Stimulated activated effector memory CD8-positive, alpha-beta T cell treated with anti-CD3 and anti-CD28 coated beads, Interleukin-12 subunit alpha, Interleukin-12 subunit beta, amount 100 ng/mL, for 72 hours (primary cell): ENCODE results near the gene A4GALT.
"Not testable (repeated sequence)": the region's sequence is repeated elsewhere in the genome, so short reads cannot be mapped to it uniquely, and the experiment has no call there.

ENCODE experiments used
- ATAC-seq: fragments of 150-1000 bp; cut with Tn5 transposase; 2 replicates; pipeline ENCODE4 v1.10.0; 2021
- DNase-seq, 2 donors: peaks; one replicate each; pipeline ENCODE4 v3.0.0; 2021 to 2022; ENCODE audit warnings: low spot score in 2 of 2
- H3K27ac Mint-ChIP-seq: one replicate; pipeline ENCODE4 v1.8.0; 2022; ENCODE audit warnings: mild to moderate bottlenecking, mixed read lengths
- H3K36me3 Mint-ChIP-seq: one replicate; pipeline ENCODE4 v1.8.0; 2022; ENCODE audit warnings: mild to moderate bottlenecking, mixed read lengths
- H3K4me1 Mint-ChIP-seq: one replicate; pipeline ENCODE4 v1.8.0; 2022; ENCODE audit warnings: mixed read lengths
- H3K4me3 Mint-ChIP-seq: one replicate; pipeline ENCODE4 v1.8.0; 2022; ENCODE audit warnings: mild to moderate bottlenecking, mixed read lengths
- H3K9me3 Mint-ChIP-seq: one replicate; pipeline ENCODE4 v1.8.0; 2022; ENCODE audit warnings: mixed read lengths

A4GALT gene

GRCh38 chr22:42720263-42721044, at the start of gene A4GALT:
TSS of gene A4GALT (minus strand) at chr22:42720870. CDS start at chr22:42693951, 26,919 bp downstream.
- ATAC-seq (peak; percentile 22), DNase-seq (peak in 1 of 2 donors; percentile 53)
- Mint-ChIP-seq H3K4me3 (peak within 1 kb of the TSS; percentile 66), H3K27ac (no peak within 1 kb of the TSS), H3K9me3 (no peaks in the 10 kb centered on the region), H3K4me1 (peaks cover 34% of the 10 kb centered on the region), H3K36me3 (no peaks in the 10 kb centered on the region)

GRCh38 chr22:42770448-42770726, 49.7 kb upstream of the A4GALT start:
- H3K9me3 Mint-ChIP-seq: no peaks in the 10 kb centered on the region
- ATAC-seq (no peak), DNase-seq (no peak)
- no peak overlapping the region for H3K27ac Mint-ChIP-seq
- no peaks in the 10 kb centered on the region for H3K36me3 Mint-ChIP-seq
- no peak overlapping the region for H3K4me3 Mint-ChIP-seq
- H3K4me1 Mint-ChIP-seq: no peaks in the 10 kb centered on the region

GRCh38 chr22:42769574-42770447, 49.1 kb upstream of the A4GALT start:
- H3K4me1 Mint-ChIP-seq: no peaks in the 10 kb centered on the region
- H3K27ac Mint-ChIP-seq: no peak overlapping the region
- H3K4me3 Mint-ChIP-seq: no peak overlapping the region
- H3K36me3 Mint-ChIP-seq: no peaks in the 10 kb centered on the region
- DNase-seq (no peak), ATAC-seq (peak; percentile 36)
- H3K9me3 Mint-ChIP-seq: no peaks in the 10 kb centered on the region

- no peak for ATAC-seq
- no peak overlapping the region for H3K27ac Mint-ChIP-seq
- no peak overlapping the region for H3K4me3 Mint-ChIP-seq
These were observed 48.5 kb upstream of the A4GALT start for GRCh38 chr22:42769238-42769573.

GRCh38 chr22:42768385-42769035, 47.8 kb upstream of the A4GALT start:
- Mint-ChIP-seq H3K4me1 (no peaks in the 10 kb centered on the region), H3K9me3 (no peaks in the 10 kb centered on the region), H3K36me3 (no peaks in the 10 kb centered on the region), H3K27ac (peak overlapping the region; percentile 69), H3K4me3 (no peak overlapping the region)
- ATAC-seq (no peak), DNase-seq (no peak)

More at GRCh38 chr22:42769238-42769573, 48.5 kb upstream of the A4GALT start:
- H3K9me3 Mint-ChIP-seq: no peaks in the 10 kb centered on the region
- DNase-seq: no peak
- H3K4me1 Mint-ChIP-seq: no peaks in the 10 kb centered on the region
- H3K36me3 Mint-ChIP-seq: no peaks in the 10 kb centered on the region

GRCh38 chr22:42766860-42767259, 46.2 kb upstream of the A4GALT start:
- Mint-ChIP-seq H3K9me3 (no peaks in the 10 kb centered on the region), H3K4me3 (no peak overlapping the region), H3K4me1 (no peaks in the 10 kb centered on the region), H3K27ac (no peak overlapping the region), H3K36me3 (no peaks in the 10 kb centered on the region)
- no peak for DNase-seq
- no peak for ATAC-seq

GRCh38 chr22:42764895-42765363, 44.3 kb upstream of the A4GALT start:
- no peak for DNase-seq
- ATAC-seq: peak; percentile 42
- Mint-ChIP-seq H3K36me3 (no peaks in the 10 kb centered on the region), H3K27ac (no peak overlapping the region), H3K9me3 (no peaks in the 10 kb centered on the region), H3K4me1 (no peaks in the 10 kb centered on the region), H3K4me3 (no peak overlapping the region)

- Mint-ChIP-seq H3K4me1 (no peaks in the 10 kb centered on the region), H3K4me3 (no peak overlapping the region), H3K27ac (no peak overlapping the region), H3K36me3 (no peaks in the 10 kb centered on the region), H3K9me3 (no peaks in the 10 kb centered on the region)
- DNase-seq (no peak), ATAC-seq (no peak)
These were observed 43.4 kb upstream of the A4GALT start for GRCh38 chr22:42763965-42764480.

- no peak overlapping the region for H3K4me3 Mint-ChIP-seq
- H3K4me1 Mint-ChIP-seq: no peaks in the 10 kb centered on the region
- DNase-seq (no peak), ATAC-seq (no peak)
- H3K36me3 Mint-ChIP-seq: no peaks in the 10 kb centered on the region
- no peaks in the 10 kb centered on the region for H3K9me3 Mint-ChIP-seq
- H3K27ac Mint-ChIP-seq: no peak overlapping the region
These were observed 40.3 kb upstream of the A4GALT start for GRCh38 chr22:42760806-42761565.

GRCh38 chr22:42758931-42759629, 38.4 kb upstream of the A4GALT start:
- no peak overlapping the region for H3K4me3 Mint-ChIP-seq
- H3K27ac Mint-ChIP-seq: no peak overlapping the region
- no peaks in the 10 kb centered on the region for H3K9me3 Mint-ChIP-seq
- ATAC-seq (no peak), DNase-seq (no peak)
- H3K36me3 Mint-ChIP-seq: no peaks in the 10 kb centered on the region
- no peaks in the 10 kb centered on the region for H3K4me1 Mint-ChIP-seq

- DNase-seq, ATAC-seq, H3K4me1 Mint-ChIP-seq, H3K27ac Mint-ChIP-seq, H3K36me3 Mint-ChIP-seq, H3K4me3 Mint-ChIP-seq, H3K9me3 Mint-ChIP-seq: not testable (repeated sequence)
These were observed 34.9 kb upstream of the A4GALT start for GRCh38 chr22:42755553-42755952.

GRCh38 chr22:42755121-42755520, 34.5 kb upstream of the A4GALT start:
- DNase-seq, H3K36me3 Mint-ChIP-seq, H3K9me3 Mint-ChIP-seq, H3K4me3 Mint-ChIP-seq, H3K4me1 Mint-ChIP-seq, H3K27ac Mint-ChIP-seq, ATAC-seq: not testable (repeated sequence)

GRCh38 chr22:42754658-42755057, 34.0 kb upstream of the A4GALT start:
- no peaks in the 10 kb centered on the region for H3K9me3 Mint-ChIP-seq
- H3K4me3 Mint-ChIP-seq: no peak overlapping the region
- no peaks in the 10 kb centered on the region for H3K4me1 Mint-ChIP-seq
- H3K27ac Mint-ChIP-seq: no peak overlapping the region
- no peak for DNase-seq
- H3K36me3 Mint-ChIP-seq: no peaks in the 10 kb centered on the region
- ATAC-seq: no peak

GRCh38 chr22:42752912-42753311, 32.2 kb upstream of the A4GALT start:
- no peak overlapping the region for H3K27ac Mint-ChIP-seq
- ATAC-seq (no peak), DNase-seq (no peak)
- H3K9me3 Mint-ChIP-seq: no peaks in the 10 kb centered on the region
- no peaks in the 10 kb centered on the region for H3K4me1 Mint-ChIP-seq
- no peak overlapping the region for H3K4me3 Mint-ChIP-seq
- H3K36me3 Mint-ChIP-seq: no peaks in the 10 kb centered on the region
